ENCODE measurements around the gene CTDSPL.

DNA sequence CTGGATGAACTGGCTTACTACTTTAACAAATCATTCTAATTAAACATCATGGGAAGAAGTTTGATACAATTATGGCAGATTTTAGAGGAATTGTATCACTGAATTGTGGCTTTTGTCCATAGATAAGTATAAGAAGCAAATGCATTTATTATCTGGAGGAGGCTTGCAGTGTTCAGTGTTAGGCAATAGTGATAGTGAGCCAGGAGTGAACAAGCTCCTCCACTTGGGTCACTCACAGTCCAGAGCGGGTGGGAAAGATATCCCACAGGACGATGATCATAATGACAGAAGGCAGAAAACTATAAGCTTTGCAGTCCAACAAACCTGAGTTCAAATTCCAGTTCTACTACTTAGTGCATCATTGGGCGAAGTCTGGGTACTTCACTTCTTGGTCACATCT is 64.9 kb downstream of the CTDSPL start:
- TF ChIP-seq, protein P1, sequence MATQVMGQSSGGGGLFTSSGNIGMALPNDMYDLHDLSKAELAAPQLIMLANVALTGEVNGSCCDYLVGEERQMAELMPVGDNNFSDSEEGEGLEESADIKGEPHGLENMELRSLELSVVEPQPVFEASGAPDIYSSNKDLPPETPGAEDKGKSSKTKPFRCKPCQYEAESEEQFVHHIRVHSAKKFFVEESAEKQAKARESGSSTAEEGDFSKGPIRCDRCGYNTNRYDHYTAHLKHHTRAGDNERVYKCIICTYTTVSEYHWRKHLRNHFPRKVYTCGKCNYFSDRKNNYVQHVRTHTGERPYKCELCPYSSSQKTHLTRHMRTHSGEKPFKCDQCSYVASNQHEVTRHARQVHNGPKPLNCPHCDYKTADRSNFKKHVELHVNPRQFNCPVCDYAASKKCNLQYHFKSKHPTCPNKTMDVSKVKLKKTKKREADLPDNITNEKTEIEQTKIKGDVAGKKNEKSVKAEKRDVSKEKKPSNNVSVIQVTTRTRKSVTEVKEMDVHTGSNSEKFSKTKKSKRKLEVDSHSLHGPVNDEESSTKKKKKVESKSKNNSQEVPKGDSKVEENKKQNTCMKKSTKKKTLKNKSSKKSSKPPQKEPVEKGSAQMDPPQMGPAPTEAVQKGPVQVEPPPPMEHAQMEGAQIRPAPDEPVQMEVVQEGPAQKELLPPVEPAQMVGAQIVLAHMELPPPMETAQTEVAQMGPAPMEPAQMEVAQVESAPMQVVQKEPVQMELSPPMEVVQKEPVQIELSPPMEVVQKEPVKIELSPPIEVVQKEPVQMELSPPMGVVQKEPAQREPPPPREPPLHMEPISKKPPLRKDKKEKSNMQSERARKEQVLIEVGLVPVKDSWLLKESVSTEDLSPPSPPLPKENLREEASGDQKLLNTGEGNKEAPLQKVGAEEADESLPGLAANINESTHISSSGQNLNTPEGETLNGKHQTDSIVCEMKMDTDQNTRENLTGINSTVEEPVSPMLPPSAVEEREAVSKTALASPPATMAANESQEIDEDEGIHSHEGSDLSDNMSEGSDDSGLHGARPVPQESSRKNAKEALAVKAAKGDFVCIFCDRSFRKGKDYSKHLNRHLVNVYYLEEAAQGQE (IDR thresholded peaks at IDR 0.05), result no peak
- TF ChIP-seq, protein P2, sequence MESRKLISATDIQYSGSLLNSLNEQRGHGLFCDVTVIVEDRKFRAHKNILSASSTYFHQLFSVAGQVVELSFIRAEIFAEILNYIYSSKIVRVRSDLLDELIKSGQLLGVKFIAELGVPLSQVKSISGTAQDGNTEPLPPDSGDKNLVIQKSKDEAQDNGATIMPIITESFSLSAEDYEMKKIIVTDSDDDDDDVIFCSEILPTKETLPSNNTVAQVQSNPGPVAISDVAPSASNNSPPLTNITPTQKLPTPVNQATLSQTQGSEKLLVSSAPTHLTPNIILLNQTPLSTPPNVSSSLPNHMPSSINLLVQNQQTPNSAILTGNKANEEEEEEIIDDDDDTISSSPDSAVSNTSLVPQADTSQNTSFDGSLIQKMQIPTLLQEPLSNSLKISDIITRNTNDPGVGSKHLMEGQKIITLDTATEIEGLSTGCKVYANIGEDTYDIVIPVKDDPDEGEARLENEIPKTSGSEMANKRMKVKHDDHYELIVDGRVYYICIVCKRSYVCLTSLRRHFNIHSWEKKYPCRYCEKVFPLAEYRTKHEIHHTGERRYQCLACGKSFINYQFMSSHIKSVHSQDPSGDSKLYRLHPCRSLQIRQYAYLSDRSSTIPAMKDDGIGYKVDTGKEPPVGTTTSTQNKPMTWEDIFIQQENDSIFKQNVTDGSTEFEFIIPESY (IDR thresholded peaks at IDR 0.05), result no peak
- TF ChIP-seq FOXA1 (IDR thresholded peaks at IDR 0.05), result no peak
- no peak for TF ChIP-seq SP1 (IDR thresholded peaks at IDR 0.05)
- TF ChIP-seq, protein P3, sequence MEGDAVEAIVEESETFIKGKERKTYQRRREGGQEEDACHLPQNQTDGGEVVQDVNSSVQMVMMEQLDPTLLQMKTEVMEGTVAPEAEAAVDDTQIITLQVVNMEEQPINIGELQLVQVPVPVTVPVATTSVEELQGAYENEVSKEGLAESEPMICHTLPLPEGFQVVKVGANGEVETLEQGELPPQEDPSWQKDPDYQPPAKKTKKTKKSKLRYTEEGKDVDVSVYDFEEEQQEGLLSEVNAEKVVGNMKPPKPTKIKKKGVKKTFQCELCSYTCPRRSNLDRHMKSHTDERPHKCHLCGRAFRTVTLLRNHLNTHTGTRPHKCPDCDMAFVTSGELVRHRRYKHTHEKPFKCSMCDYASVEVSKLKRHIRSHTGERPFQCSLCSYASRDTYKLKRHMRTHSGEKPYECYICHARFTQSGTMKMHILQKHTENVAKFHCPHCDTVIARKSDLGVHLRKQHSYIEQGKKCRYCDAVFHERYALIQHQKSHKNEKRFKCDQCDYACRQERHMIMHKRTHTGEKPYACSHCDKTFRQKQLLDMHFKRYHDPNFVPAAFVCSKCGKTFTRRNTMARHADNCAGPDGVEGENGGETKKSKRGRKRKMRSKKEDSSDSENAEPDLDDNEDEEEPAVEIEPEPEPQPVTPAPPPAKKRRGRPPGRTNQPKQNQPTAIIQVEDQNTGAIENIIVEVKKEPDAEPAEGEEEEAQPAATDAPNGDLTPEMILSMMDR (IDR thresholded peaks at IDR 0.05; ENCODE audit: low read depth, low read length, missing input control), result no peak
- no peak for TF ChIP-seq TAF1 (conservative IDR thresholded peaks at IDR 0.05)
- no peak for TF ChIP-seq NR2F2 (IDR thresholded peaks at IDR 0.05)
- no peak for TF ChIP-seq MAX (IDR thresholded peaks at IDR 0.05)
- TF ChIP-seq RAD21 (IDR thresholded peaks at IDR 0.05), result no peak
- TF ChIP-seq JUND (IDR thresholded peaks at IDR 0.05), result no peak
- TF ChIP-seq GABPA (IDR thresholded peaks at IDR 0.05 in 1 of 2, conservative IDR thresholded peaks at IDR 0.05 in 1 of 2), result no peak
